Peyer's patch (tissue), 4 donors: Measurements from ENCODE around the gene NKX1-1.

Experiments used
- POLR2A ChIP-seq, 2 donors: fragments of 450-650 bp; IDR thresholded peaks; one replicate each; pipeline ENCODE4 v1.5.1; 2017; ENCODE audit warnings: antibody characterized with exemption in 2 of 2, mild to moderate bottlenecking in 2 of 2, moderate library complexity in 2 of 2
- TF ChIP-seq, protein P1 (sequence below), 6 experiments: fragments of 450-650 bp in 4 of 6; fragments of 200-600 bp in 2 of 6; sonication (generic) in 1 of 6; IDR thresholded peaks; one replicate each; pipeline ENCODE4 v1.5.1; 2017 to 2019; ENCODE audit warnings: antibody characterized with exemption in 6 of 6, mild to moderate bottlenecking in 3 of 6, moderate library complexity in 1 of 6

DNA sequence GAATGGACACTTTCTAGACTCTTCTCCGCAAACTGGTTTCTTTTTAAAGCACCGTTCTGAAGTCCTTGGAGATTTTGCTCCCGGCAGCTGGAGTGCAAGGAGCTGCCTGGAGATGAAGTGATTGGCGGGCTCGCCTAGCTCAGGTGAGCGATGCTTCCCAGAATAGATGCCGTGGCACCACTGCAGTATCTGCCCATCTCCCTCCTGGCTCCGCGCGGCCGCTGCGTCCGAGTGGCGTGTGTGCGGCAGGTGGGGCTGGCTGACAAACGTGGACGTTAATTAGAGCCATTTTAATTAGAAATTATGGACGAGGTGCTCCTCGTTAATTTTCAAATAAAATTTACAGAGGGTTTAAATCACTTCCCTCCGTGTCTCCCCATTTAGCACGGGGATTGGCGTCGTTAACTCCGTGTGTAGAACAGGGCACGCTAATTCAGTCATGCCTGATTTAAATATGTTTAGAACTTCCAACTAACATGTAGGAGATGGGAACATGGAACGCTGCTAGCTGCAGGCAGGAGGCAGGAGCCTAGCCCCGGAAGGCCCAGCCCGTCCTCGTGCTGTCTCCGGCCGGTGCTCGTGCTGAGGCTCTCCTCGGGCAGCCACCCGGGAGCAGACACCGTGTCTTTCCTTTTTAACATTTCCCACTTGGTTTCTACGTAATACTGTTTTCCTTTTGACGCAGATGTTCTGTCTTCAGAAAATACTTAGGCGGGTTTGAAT is 47.7 kb downstream of the NKX1-1 start:
- no peak for TF ChIP-seq POLR2A (IDR thresholded peaks at IDR 0.05)
- TF ChIP-seq, protein P1, sequence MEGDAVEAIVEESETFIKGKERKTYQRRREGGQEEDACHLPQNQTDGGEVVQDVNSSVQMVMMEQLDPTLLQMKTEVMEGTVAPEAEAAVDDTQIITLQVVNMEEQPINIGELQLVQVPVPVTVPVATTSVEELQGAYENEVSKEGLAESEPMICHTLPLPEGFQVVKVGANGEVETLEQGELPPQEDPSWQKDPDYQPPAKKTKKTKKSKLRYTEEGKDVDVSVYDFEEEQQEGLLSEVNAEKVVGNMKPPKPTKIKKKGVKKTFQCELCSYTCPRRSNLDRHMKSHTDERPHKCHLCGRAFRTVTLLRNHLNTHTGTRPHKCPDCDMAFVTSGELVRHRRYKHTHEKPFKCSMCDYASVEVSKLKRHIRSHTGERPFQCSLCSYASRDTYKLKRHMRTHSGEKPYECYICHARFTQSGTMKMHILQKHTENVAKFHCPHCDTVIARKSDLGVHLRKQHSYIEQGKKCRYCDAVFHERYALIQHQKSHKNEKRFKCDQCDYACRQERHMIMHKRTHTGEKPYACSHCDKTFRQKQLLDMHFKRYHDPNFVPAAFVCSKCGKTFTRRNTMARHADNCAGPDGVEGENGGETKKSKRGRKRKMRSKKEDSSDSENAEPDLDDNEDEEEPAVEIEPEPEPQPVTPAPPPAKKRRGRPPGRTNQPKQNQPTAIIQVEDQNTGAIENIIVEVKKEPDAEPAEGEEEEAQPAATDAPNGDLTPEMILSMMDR (IDR thresholded peaks at IDR 0.05): no peak
